Activated CD4-positive, alpha-beta T cell treated with anti-CD3 and anti-CD28 coated beads for 1 hour (primary cell): Measurements from ENCODE around the gene ZNF593OS.

Experiments
- DNase-seq: peaks from one replicate; pipeline ENCODE4 v3.0.0-alpha.2; 2020

The ZNF593OS gene

DNA sequence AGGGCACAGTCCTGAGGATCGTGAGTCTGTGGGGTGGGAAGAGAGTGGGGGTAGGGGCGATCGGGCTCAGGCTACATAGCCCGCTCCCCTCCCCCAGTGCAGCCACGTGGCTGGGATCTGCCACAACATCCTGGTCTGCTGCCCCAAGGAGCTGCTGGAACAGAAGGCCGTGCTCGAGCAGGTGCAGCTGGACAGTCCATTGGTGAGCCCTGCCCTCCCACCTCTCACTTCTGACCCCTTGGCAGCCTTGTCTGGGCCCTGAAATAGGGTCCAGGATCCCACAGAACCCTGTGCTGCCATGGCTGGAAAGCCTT lies 10.7 kb upstream of the ZNF593OS start:
- DNase-seq: no peak

DNA sequence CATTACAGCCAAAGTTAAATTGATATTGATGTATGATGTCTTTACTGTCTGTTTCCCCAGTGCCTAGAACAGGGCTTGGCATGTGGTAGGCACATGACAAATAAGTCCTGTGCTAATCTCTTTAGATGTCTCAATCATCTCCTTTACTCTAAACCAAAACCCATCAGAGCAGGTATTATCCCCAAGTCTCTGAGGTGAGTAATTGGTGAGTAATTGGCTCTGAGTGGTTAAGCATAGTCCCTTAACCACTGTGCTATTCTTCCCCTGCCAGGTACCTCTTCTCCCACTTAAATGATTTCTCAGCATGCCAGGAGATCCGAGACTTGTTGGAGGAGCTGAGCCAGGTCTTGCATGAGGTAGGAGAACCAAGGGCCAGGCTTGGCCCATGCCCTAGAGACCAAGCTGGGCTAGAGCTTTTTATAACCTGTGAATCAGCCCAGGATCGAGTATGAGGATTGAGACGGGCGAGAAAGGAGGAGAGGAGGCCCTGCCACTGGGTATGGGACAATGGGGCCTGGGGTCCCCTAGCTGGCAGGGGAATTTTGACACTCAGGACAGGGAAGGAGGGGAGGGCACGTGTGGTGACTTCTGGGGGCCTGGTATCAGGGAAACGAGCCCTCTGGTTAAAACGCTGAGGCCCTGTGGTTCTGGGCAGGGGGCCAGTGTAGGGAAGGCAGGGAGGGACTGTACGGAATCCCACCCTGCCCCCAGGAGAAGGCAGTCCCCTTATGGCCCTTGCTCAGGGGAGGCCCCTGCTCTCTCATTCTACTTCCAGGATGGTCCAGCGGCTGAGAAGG lies 10.2 kb upstream of the ZNF593OS start:
- no peak for DNase-seq

DNA sequence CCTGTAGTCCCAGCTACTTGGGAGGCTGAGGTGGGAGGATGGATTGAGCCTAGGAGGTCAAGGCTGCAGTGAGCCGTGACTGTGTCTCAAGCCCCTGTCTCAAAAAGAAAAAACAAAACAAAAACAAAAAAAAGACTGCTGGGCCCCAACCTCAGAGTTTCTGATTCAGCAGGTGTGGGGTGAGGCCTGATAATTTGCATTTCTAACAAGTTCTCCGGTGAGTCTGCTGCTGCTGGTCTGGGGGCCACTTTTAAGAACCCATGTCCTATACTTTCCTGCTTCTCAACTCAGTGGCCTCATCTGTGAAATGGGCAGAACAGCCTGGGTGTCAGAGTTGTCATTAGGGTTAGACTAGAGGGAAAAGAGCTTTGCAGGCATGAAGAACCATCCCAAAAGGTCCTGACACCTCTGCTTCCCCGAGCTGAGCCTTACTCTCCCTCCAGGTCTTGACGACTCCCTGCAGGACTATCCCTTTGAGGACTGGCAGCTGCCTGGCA lies 8.4 kb upstream of the ZNF593OS start:
- DNase-seq: no peak

DNA sequence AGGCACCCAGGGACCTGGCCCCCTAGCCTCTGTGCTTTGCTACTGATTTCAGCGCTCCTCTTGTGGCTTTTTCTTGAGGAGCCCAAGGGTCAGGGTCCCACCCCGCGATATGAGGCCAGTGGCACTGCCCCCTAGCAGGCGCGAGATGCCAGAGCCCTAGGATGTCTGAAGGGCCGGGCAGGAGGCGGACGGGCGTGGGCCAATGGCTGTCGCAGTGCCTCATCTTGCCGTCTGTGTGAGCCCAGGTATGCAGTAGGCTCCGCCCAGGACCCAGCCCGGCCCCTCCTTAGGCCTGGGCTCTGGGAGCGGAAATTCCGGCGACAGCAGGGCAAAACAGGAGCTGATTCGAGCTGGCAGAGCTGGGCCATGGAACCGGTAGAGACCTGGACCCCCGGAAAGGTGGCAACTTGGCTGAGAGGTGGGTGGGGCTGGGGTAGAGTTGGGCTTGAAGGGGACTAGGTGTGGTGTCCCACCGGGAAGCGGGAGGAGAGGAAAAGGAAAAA lies 5.6 kb upstream of the ZNF593OS start, which contains the start of gene CNKSR1:
CNKSR1 (plus strand) TSS at position 310 of the 503 bp plus-strand sequence; CDS start at position 367, 57 bp downstream.
- no peak for DNase-seq

DNA sequence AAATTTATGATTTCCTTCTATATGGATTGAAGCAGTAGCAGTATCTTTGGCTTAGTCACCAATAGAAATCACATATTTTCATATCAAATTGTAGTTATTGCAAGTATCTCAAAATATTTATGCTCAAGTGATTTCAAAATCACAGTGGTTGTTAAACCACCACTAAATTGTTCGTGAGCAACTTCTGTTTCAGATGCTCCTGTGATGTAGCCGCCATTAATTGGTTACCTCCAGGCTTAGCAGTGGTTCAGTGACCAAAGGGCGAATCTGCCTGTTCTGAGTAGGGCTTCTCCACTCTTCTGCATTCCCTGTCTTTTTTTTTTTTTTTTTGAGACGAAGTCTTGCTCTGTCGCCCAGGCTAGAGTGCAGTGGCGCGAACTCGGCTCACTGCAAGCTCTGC lies 3.7 kb upstream of the ZNF593OS start:
- no peak for DNase-seq

DNA sequence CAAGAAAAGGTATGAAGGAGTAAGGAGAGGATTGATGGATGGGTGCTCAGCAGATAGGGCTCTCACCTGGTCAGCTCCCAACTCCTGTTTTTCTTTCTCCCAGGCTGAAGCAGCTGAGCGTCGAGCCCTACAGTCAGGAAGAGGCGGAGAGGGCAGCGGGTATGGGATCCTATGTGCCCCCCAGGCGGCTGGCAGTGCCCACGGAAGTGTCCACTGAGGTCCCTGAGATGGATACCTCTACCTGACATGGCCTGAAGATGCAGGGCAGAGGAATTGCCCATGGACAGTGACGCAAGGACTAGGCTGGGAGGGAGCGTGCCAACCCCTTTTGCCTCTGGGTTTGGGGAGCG lies 1.2 kb downstream of the ZNF593OS start:
- no peak for DNase-seq

DNA sequence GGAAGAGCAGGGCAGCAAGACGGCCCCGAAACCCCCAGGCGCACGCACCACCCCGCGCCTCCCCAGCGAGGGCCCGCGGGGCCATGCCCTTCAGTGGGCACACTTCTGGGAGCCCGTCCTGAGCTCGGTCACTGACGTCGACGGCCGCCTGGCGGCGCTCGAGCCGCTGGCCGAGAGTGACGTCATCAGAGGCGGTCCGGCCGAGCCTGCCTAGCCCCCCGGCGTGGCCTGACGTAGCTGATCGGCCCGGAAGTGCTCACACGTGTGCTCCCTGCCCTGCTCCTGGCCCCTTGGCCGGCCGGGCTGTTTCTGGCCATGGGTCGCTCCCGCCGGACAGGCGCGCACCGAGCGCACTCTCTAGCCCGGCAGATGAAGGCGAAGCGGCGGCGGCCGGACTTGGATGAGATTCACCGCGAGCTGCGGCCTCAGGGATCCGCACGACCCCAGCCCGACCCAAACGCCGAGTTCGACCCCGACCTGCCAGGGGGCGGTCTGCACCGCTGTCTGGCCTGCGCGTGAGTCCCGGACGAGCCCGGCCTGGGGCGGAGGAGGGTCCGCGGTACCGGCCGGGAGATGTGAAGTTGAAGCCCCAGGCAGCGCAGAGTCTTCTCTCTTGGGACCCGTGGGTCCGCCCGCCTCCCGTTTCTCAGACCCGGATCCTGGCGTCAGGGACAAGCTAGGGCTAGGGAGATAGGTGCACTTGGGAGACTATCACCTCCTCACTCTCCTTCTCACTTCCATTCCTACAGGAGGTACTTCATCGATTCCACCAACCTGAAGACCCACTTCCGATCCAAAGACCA lies 1.8 kb downstream of the ZNF593OS start, which contains the start of gene ZNF593:
ZNF593 (plus strand) TSS at position 240 of the 803 bp plus-strand sequence; CDS start at position 316, 76 bp downstream.
- peak; percentile 78 for DNase-seq

DNA sequence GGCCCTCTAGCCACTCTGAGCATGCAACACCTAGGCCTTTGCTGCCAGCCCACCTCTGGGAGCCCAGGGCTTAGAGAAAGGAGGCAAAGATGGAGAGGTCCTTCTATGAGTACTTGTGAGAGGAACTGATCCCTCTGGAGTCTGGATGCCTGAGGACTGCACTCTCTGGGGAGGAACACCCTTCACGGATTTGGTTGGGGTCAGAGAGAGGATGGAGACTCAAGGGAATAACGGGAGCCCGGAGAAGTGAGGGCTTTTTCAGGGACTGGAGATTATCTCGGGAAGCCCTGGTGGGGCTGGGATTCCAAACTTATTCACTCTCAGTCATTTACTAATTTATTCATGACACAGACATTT lies 2.5 kb downstream of the ZNF593OS start:
- no peak for DNase-seq

DNA sequence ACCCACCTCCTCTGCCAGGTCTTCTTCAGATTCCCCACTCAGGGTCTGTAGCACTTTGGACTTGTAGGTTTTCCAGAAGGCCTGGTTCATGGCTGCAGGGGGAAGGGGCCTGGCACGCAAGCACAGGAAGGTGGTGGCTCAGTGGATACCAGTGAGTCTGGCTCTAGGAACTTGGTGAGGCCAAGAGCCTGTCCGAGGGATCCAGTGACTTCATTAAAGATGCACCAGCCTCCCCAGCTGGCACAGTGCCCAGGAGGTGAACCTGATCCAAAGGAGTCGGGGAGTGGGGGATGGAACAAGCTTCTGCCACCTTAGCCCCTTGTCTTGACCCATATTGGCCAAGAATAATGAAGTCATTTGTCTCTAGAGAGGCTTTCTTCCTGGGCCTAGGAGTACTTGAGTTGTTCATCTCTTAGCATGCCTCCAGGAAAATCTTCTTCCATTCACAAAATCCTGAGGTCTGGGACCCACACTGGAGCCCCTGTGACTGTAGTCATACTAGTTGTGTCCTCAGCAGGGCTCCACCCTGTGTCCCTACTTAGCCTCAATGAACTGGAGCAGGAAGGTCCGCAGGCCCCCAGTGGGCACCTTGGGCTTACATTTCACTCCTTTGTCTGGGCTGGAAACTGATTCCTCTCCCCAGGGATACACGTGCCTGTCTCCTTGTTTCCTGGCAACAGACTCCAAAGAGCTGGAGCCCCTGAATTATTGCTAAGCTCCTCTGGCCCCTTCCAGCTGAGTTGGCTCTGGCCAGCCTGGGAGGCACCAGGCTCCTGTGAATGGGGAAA lies 3.0 kb downstream of the ZNF593OS start, which contains the start of gene C1orf232:
C1orf232 (minus strand) TSS at position 554 of the 788 bp plus-strand sequence; CDS start at position 90, 464 bp downstream.
- no peak for DNase-seq

DNA sequence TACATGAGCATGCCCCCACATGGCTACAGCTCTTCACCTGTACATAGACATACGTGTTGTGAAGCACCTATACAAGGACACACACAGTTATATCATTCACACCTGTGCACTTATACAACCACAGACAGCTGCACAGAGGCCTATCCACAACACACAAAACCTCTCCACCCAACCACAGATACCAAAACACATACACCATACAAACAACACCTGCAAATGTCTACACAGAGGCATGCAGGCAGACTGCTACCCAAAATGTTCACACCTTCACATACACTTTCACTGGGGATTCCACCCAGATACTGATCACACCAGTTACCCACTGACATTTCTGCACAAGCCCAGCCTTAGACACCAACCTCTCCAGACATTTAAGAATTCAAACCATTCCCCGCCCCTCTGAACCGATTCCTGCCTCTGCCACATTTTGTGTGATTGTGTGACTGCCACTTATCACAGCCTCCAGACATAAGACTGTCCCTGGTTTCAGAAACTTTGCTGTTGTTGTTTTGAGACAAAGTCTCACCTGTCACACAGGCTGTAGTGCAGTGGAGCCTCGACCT lies 4.8 kb downstream of the ZNF593OS start:
- DNase-seq: no peak

DNA sequence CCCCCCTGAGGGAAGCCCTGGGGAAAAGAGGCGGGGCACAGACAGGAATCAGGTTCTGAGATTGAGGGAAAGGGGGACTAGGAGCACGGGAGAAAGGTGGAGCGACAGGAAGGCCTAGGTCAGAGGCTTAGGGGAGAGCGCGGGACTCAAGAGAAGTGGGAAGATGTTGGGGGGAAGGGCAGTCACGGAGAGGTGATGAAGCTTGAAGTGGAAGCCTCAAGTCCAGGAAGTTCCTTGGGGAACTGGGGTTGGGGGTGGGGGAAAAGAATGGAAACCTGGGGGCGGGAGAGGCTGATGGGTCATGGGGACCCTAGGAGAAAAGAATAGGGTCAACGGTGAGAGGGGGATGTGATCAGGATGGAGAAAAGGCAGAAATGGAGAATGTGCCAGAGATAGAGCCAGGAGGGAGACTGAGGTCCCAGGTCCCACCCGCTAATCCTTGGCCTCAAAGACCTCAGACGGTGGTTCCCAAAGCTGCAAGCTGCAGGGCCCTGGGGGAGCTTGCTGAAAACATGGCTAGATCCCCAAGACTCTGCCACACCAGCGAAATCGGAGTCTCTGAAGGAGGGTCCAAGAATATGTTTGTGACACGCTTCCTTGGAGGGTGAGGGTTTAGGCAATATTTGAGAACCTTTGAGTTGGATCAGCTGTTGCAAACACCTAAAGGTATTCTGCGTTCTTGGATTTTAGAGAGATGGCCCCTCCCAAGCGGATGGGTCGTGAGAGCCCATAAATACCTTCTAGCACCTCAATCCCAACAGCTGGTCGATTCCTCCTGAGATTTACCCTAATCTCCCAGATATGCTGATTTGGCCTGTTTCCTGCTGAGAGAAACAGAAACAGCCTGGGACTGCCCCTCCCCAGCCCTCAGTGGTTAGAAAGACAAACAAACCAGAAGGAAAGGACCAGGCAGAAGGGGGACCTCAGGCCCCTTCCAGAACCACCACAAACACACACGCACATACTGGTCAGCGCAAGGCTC lies 6.5 kb downstream of the ZNF593OS start:
- DNase-seq: no peak

DNA sequence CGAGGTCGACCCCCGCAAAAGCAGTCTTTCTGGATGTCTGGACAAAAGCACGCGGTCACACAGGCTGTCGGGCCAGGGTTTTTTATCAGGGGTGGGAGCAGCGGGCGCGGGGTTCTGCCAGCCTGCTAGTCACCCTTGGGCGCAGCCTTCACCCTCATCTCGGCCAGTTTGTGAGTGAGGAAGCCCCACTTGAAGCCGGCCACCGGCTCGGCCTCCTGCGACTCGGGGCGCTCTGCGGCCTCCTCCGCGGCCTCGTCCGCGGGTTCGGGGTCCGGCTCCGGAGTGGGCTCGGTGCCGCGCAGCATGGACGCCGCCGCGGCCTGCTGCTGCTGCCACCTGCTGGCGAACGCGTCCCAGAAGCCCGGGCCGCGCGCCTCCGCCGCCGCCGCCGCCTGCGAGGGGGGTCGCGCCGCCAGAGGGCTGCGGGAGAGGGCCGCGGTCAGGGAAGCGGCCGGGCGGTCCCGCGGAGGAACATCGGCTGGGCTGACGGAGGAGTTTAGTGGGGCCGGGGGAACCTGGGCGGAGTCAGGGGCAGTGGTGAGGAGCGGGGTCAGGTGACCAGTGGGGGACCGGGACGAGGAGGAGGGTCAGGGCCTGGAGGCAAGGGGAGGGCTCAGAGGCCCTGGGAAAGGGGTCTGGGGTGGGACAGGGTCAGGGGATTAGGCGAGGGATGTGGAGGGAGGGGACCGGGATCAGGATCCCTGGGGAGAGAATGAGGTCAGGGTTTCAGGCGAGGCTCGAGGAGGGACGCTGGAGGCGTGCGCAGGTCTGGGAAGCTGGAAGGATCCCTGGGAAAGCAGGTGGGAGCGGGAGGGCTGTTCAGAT lies 7.4 kb downstream of the ZNF593OS start:
- peak; percentile 35 for DNase-seq

DNA sequence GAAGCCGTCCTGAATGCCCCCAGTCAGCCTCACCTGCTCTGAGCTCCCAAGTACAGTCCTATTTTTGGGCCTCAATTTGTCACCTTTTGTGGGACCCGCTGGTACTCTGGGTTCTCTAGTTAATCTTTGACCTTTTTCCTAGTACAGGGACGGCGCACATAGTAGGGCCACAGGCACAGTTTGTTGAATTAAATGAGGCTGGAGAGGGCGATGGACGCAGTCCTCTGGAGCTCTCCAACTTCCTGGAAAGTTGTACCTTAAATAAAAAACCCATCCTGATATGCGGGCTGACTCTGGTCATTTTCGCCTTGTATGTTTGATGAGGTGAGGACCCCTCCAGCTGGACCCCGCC lies 8.0 kb downstream of the ZNF593OS start:
- no peak for DNase-seq

DNA sequence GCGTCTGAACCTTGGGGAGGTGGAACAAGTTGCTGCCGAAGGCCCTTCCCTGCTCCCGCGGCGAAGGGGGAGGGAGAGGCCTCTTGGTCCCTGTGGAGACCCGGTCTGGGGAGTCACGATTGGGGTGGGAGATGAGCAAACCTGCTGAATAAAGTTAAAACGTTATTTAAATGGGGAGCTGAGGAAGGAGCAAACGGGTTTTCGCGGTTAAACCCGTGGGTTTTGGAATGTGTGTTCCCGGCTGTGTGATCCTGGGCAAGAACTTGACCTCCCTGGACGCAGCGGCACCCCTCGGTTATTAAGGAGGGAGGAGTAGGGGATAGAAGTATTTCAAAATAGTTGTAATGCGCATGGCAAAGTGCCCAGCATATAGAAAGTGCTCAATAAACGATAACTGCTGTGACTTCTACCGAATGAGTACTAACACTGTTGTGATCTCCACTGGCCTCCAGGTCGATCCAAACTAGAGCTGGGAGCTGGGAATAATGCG lies 9.4 kb downstream of the ZNF593OS start:
- no peak for DNase-seq

DNA sequence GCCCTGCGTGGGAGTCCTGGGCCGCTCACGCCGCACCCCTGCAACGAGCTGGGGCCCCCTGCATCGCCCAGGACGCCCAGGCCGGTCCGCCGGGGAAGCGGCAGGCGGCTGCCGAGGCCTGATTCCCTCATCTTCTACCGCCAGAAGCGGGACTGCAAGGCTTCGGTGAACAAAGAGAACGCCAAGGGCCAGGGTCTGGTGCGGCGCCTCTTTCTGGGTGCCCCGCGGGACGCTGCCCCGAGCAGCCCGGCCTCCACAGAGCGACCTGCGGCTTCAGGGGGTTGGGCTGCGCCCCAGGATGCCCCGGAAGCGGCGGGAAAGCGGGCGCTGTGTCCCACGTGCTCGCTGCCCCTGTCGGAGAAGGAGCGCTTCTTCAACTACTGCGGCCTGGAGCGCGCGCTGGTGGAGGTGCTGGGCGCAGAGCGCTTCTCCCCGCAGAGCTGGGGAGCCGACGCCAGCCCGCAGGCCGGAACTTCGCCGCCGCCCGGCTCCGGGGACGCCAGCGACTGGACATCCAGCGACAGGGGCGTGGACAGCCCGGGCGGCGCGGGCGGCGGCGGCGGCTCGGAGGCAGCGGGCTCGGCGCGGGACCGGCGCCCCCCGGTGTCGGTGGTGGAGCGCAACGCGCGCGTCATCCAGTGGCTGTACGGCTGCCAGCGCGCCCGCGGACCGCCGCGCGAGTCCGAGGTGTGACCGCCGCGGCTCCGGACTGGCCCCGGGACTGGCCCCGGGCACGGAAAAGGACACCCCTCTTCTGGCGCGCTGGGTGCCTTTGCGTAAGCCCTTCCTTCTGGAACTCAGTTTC lies 10.0 kb downstream of the ZNF593OS start:
- DNase-seq: peak; percentile 19

DNA sequence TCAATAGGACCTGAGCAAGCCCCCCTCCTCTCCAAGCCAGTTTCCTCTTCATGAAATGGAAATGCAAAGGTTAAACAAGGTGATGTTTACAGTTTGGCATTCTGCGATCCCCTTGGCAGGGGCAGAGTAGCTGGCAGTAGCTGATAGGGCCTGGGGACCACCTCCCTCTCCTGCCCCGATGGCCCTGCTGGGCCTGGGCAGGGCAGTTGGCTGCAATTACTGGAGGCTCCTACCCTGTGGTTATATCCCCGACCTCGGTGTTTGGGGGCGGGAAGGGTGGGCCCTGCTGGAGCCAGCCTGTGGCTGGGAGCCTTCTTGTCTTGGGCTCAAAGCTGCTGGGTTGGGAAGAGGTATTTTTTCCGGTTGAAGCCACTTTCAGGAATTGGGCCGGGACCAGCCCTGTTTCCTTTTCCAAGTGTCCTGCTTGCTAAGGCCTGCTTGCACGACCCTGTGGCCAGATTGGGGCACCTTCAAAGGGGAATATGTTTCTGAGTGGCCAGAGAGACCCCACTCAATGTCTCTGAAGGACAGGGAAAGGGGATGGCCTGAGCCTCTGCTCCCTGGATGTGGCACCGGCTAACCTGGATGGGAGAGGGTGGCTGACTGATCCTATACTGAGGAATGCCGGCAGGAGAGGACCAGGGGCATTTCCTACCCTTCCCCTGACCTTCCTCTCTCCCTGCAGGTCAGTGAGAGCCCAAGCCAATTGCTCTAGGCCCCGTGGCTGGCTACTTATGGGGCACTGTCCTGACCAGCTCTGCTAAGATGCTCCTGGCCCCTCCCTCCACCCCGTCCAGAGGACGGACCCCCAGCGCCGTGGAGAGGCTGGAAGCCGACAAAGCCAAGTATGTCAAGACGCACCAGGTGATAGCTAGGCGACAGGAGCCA lies 10.9 kb downstream of the ZNF593OS start:
- DNase-seq: no peak

DNA sequence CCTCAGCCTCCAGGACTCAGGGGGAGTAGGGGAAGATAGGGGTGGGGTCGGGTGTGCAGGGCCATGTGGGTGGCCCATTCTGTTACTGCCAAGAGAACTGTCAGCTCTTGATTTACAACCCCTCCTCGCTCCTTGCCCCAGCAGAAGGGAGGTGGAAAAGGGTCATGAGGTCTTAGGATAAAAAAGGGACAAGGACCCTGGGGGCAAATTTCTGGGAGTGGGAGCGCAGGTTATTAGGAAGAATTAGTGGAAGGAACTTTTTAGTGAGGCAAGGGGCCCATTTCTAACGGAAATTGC lies 11.9 kb downstream of the ZNF593OS start:
- no peak for DNase-seq

DNA sequence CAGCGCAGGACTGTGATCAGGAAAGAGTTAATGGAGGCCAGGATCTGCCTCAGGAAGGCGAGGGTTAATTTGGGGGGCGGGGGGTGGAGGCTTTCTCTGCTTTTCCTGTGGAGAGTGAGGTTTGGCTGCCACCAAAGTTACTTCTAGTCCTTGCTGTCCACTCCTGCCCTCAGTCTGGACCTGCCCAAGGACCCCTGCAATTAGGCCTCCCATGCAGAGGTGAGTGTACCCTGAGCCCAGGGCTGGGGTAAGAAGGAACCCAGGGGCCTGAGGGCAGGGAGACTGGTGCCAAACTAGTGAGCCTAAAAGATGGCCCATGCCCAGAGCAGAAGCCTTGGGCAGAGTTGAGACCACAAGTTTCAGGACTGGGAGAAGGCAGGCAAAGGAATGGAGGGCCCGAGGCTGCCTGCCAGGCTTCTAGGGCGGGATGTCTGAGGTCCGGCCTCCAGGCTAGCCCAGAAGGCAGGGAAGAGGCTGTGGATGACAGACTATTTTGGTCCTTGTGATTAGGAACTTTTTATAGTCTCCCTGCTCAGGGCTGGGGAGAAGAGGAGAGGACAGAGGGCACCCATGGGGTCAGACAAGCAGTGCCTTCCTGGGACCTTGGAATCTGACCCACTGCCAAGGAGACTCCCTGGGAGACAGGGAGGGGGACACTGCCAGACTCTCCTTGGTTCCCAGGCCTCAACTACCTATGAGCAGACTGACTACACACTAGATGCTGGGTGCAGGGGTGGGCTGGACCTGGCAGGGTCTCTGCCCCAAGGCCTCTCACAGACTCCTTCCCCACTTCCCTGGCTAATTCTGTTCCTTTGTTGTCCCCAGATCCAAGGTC lies 12.5 kb downstream of the ZNF593OS start, which contains the start of gene FAM110D:
FAM110D (plus strand) TSS at position 172 of the 835 bp plus-strand sequence. CDS start 2,213 bp downstream, outside the sequence.
- DNase-seq: no peak
